HEK293T (cell line): ENCODE results near the gene ABR.

Source experiments
- BHLHE40 ChIP-seq: fragments of 450-650 bp; IDR thresholded peaks from 2 replicates; pipeline ENCODE4 v1.6.1; 2016; ENCODE audit warnings: mild to moderate bottlenecking, moderate library complexity, borderline replicate concordance
- ELF4 ChIP-seq: fragments of 450-650 bp; IDR thresholded peaks from 2 replicates; pipeline ENCODE4 v1.6.1; 2017; ENCODE audit warnings: antibody characterized with exemption
- FOXA1 ChIP-seq: fragments of 450-650 bp; IDR thresholded peaks from 2 replicates; pipeline ENCODE4 v1.6.1; 2016; ENCODE audit warnings: mild to moderate bottlenecking
- FOXK2 ChIP-seq: fragments of 450-650 bp; IDR thresholded peaks from 2 replicates; pipeline ENCODE4 v1.6.1; 2016; ENCODE audit warnings: mild to moderate bottlenecking
- FOXM1 ChIP-seq: fragments of 450-650 bp; IDR thresholded peaks from 2 replicates; pipeline ENCODE4 v1.6.1; 2017; ENCODE audit warnings: mild to moderate bottlenecking, borderline replicate concordance
- HDGF ChIP-seq: fragments of 450-650 bp; IDR thresholded peaks from 2 replicates; pipeline ENCODE4 v1.6.1; 2017; ENCODE audit warnings: antibody characterized with exemption, borderline replicate concordance
- SP1 ChIP-seq: fragments of 450-650 bp; IDR thresholded peaks from 2 replicates; pipeline ENCODE4 v1.6.1; 2017
- ZNF384 ChIP-seq: fragments of 450-650 bp; IDR thresholded peaks from 2 replicates; pipeline ENCODE4 v1.6.1; 2016

- no peak for TF ChIP-seq FOXM1
- TF ChIP-seq SP1, result no peak
- TF ChIP-seq FOXA1, result no peak
- TF ChIP-seq BHLHE40, result no peak
- TF ChIP-seq FOXK2, result no peak
- no peak for TF ChIP-seq HDGF
- no peak for TF ChIP-seq ZNF384
- no peak for TF ChIP-seq ELF4
These were observed 55.7 kb downstream of the ABR start for GRCh38 chr17:1123921-1124715.
